ENCODE results near the gene C1QA.

The C1QA gene

GRCh38 chr1:22661880-22662279 lies 25.5 kb downstream of the C1QA start:
- Histone ChIP-seq H3K4me1 (ENCODE audit: low read length) (no peaks in the 10 kb centered on the region), H3K27ac (ENCODE audit: low read length) (no peak overlapping the region), H3K9me3 (ENCODE audit: insufficient read depth, low read length) (no peaks in the 10 kb centered on the region), H3K79me2 (ENCODE audit: low read length) (no peaks in the 10 kb centered on the region), H3K4me3 (ENCODE audit: low read length) (no peak overlapping the region), H4K20me1 (ENCODE audit: insufficient read depth, low read length) (no peaks in the 10 kb centered on the region), H3K36me3 (replicated peaks; ENCODE audit: low read depth, low read length) (no peaks in the 10 kb centered on the region), H3K4me2 (ENCODE audit: low read length) (no peak overlapping the region), H3K27me3 (ENCODE audit: low read depth, low read length) (peaks cover 5% of the 10 kb centered on the region; the same call in 1 of the 2 replicates), H2AFZ (ENCODE audit: low read depth, low read length) (no peak overlapping the region), H3K9ac (ENCODE audit: low read length) (no peak overlapping the region)
- TF ChIP-seq EZH2phosphoT487 (IDR thresholded peaks at IDR 0.05; ENCODE audit: low read depth) (no peak), CTCF (IDR thresholded peaks at IDR 0.05; ENCODE audit: low read depth, low read length) (no peak)

- no peak overlapping the region for H3K27ac ChIP-seq (ENCODE audit: low read length)
- peaks cover 5% of the 10 kb centered on the region; the same call in 1 of the 2 replicates for H3K27me3 ChIP-seq (ENCODE audit: low read depth, low read length)
- H3K79me2 ChIP-seq (ENCODE audit: low read length) = no peaks in the 10 kb centered on the region
- H3K4me1 ChIP-seq (ENCODE audit: low read length) = no peaks in the 10 kb centered on the region
- no peak overlapping the region for H3K4me2 ChIP-seq (ENCODE audit: low read length)
- H4K20me1 ChIP-seq (ENCODE audit: insufficient read depth, low read length) = no peaks in the 10 kb centered on the region
- H3K9ac ChIP-seq (ENCODE audit: low read length) = no peak overlapping the region
- TF ChIP-seq EZH2phosphoT487 (IDR thresholded peaks at IDR 0.05; ENCODE audit: low read depth) (no peak), CTCF (IDR thresholded peaks at IDR 0.05; ENCODE audit: low read depth, low read length) (no peak)
- no peaks in the 10 kb centered on the region for H3K36me3 ChIP-seq (replicated peaks; ENCODE audit: low read depth, low read length)
- no peak overlapping the region for H3K4me3 ChIP-seq (ENCODE audit: low read length)
- H2AFZ ChIP-seq (ENCODE audit: low read depth, low read length) = no peak overlapping the region
- no peaks in the 10 kb centered on the region for H3K9me3 ChIP-seq (ENCODE audit: insufficient read depth, low read length)
Observed at GRCh38 chr1:22662318-22662717, 25.9 kb downstream of the C1QA start.

GRCh38 chr1:22662986-22663408 lies 26.6 kb downstream of the C1QA start:
- Histone ChIP-seq H3K9ac (ENCODE audit: low read length) (no peak overlapping the region), H3K79me2 (ENCODE audit: low read length) (no peaks in the 10 kb centered on the region), H3K9me3 (ENCODE audit: insufficient read depth, low read length) (no peaks in the 10 kb centered on the region), H3K4me2 (ENCODE audit: low read length) (no peak overlapping the region), H4K20me1 (ENCODE audit: insufficient read depth, low read length) (no peaks in the 10 kb centered on the region), H3K27ac (ENCODE audit: low read length) (no peak overlapping the region), H2AFZ (ENCODE audit: low read depth, low read length) (no peak overlapping the region), H3K27me3 (ENCODE audit: low read depth, low read length) (peaks cover 11% of the 10 kb centered on the region; the same call in 1 of the 2 replicates), H3K4me3 (ENCODE audit: low read length) (no peak overlapping the region), H3K4me1 (ENCODE audit: low read length) (no peaks in the 10 kb centered on the region), H3K36me3 (replicated peaks; ENCODE audit: low read depth, low read length) (no peaks in the 10 kb centered on the region)
- TF ChIP-seq EZH2phosphoT487 (IDR thresholded peaks at IDR 0.05; ENCODE audit: low read depth) (no peak), CTCF (IDR thresholded peaks at IDR 0.05; ENCODE audit: low read depth, low read length) (no peak)

- no peak overlapping the region for H3K27ac ChIP-seq (ENCODE audit: low read length)
- no peak overlapping the region for H2AFZ ChIP-seq (ENCODE audit: low read depth, low read length)
- H4K20me1 ChIP-seq (ENCODE audit: insufficient read depth, low read length) = no peaks in the 10 kb centered on the region
- H3K4me1 ChIP-seq (ENCODE audit: low read length) = no peaks in the 10 kb centered on the region
- H3K9me3 ChIP-seq (ENCODE audit: insufficient read depth, low read length) = no peaks in the 10 kb centered on the region
- no peaks in the 10 kb centered on the region for H3K36me3 ChIP-seq (replicated peaks; ENCODE audit: low read depth, low read length)
- H3K4me3 ChIP-seq (ENCODE audit: low read length) = no peak overlapping the region
- no peaks in the 10 kb centered on the region for H3K79me2 ChIP-seq (ENCODE audit: low read length)
- no peak overlapping the region for H3K4me2 ChIP-seq (ENCODE audit: low read length)
- TF ChIP-seq EZH2phosphoT487 (IDR thresholded peaks at IDR 0.05; ENCODE audit: low read depth) (no peak), CTCF (IDR thresholded peaks at IDR 0.05; ENCODE audit: low read depth, low read length) (peak; percentile 39)
- H3K27me3 ChIP-seq (ENCODE audit: low read depth, low read length) = peaks cover 18% of the 10 kb centered on the region; the same call in 1 of the 2 replicates
- no peak overlapping the region for H3K9ac ChIP-seq (ENCODE audit: low read length)
Observed at GRCh38 chr1:22665752-22666151, 29.3 kb downstream of the C1QA start.
